ENCODE data around the gene AOC3.

DNA sequence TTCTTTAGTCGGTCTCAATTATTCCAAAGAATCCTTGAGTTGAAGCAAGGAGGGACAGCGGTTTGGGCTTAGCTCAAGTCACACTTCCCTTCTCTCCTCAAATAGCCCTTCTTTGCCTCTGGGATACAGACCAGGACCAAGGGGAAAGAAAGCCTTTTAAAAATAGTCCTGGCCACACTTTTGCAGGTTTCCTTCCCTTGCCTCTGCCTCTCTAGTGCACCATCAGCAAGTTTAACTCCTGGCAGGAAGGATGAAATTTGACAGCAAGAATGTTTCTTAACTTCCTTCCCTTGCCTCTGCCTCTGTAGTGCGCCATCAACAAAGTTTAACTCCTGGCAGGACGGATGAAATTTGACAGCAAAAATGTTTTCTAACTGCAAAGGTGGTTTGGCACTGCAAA, 42.4 kb downstream of the AOC3 start:
- TF ChIP-seq, protein P1, sequence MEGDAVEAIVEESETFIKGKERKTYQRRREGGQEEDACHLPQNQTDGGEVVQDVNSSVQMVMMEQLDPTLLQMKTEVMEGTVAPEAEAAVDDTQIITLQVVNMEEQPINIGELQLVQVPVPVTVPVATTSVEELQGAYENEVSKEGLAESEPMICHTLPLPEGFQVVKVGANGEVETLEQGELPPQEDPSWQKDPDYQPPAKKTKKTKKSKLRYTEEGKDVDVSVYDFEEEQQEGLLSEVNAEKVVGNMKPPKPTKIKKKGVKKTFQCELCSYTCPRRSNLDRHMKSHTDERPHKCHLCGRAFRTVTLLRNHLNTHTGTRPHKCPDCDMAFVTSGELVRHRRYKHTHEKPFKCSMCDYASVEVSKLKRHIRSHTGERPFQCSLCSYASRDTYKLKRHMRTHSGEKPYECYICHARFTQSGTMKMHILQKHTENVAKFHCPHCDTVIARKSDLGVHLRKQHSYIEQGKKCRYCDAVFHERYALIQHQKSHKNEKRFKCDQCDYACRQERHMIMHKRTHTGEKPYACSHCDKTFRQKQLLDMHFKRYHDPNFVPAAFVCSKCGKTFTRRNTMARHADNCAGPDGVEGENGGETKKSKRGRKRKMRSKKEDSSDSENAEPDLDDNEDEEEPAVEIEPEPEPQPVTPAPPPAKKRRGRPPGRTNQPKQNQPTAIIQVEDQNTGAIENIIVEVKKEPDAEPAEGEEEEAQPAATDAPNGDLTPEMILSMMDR (IDR thresholded peaks at IDR 0.05 in 8 of 11, conservative IDR thresholded peaks at IDR 0.05 in 3 of 11) = no peak
- TF ChIP-seq POLR2A (IDR thresholded peaks at IDR 0.05) = no peak
